ENCODE data around the gene RNF213. TPM values are rescaled to one million over a fixed set of nuclear protein-coding genes. Genes with fewer than 3 reads are reported as not detected.

The RNF213 gene
- total RNA-seq, 1 experiment from 2014 or later = 61.4 TPM

DNA sequence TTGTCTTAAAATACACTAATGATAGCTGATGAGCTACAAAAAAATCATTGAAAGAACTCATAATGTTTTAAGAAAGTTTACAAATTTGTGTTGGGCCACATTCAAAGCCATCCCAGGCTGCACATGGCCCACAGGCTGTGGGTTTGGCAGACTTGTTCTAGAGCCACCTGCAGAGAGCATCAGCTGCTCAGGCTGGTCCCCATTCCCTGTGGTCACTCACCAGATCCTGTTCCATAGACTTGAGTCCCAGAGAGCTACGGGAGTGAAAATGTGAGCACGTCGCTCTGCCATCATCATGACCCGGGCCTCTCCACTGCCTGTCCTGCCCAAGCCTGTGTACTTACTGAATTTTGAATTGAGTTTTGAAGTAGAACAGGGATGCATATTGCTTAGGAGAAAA, 33.5 kb upstream of the RNF213 start:
- no TSS peak for BruUV-seq (replicated peaks)
- Mint-ChIP-seq H3K27me3 (ENCODE audit: insufficient read depth, unreplicated experiment) (no peaks in the 10 kb centered on the region), H3K9me3 (ENCODE audit: unreplicated experiment) (peaks cover 3% of the 10 kb centered on the region), H3K27ac (ENCODE audit: unreplicated experiment) (no peak overlapping the region), H3K4me3 (ENCODE audit: unreplicated experiment) (no peak overlapping the region), H3K36me3 (ENCODE audit: insufficient read depth, unreplicated experiment) (peaks cover 21% of the 10 kb centered on the region), H3K4me1 (ENCODE audit: low read depth, unreplicated experiment) (peaks cover 8% of the 10 kb centered on the region)
- intact Hi-C loops (cut with micrococcal nuclease; ENCODE audit: unreplicated experiment) = no loop called here
- Histone ChIP-seq H3K36me3 (ENCODE audit: control insufficient read depth, insufficient read depth, low read length) (no peaks in the 10 kb centered on the region), H3K27me3 (replicated peaks; ENCODE audit: control insufficient read depth, insufficient read depth, low read length) (no peaks in the 10 kb centered on the region), H3K4me3 (ENCODE audit: low read depth, low read length) (no peak overlapping the region), H3K9me3 (peaks cover 10% of the 10 kb centered on the region), H3K4me1 (no peaks in the 10 kb centered on the region; the same call in 1 of the 2 replicates)
- ChIA-PET CTCF (no interaction called here), POLR2A (no interaction called here)
- DNase-seq = no peak
- no peak for TF ChIP-seq CTCF (IDR thresholded peaks at IDR 0.05; ENCODE audit: insufficient read depth in 1 of 2, low read depth in 1 of 2, low read length in 1 of 2, severe bottlenecking in 1 of 2, unreplicated experiment in 1 of 2)

- Mint-ChIP-seq H3K4me3 (ENCODE audit: unreplicated experiment) (no peak overlapping the region), H3K9me3 (ENCODE audit: unreplicated experiment) (peaks cover 8% of the 10 kb centered on the region), H3K27ac (ENCODE audit: unreplicated experiment) (no peak overlapping the region), H3K36me3 (ENCODE audit: insufficient read depth, unreplicated experiment) (peaks cover 26% of the 10 kb centered on the region), H3K4me1 (ENCODE audit: low read depth, unreplicated experiment) (peaks cover 8% of the 10 kb centered on the region), H3K27me3 (ENCODE audit: insufficient read depth, unreplicated experiment) (no peaks in the 10 kb centered on the region)
- Histone ChIP-seq H3K9me3 (peaks cover 15% of the 10 kb centered on the region), H3K4me1 (no peaks in the 10 kb centered on the region; the same call in 1 of the 2 replicates), H3K27me3 (replicated peaks; ENCODE audit: control insufficient read depth, insufficient read depth, low read length) (no peaks in the 10 kb centered on the region), H3K4me3 (ENCODE audit: low read depth, low read length) (no peak overlapping the region), H3K36me3 (ENCODE audit: control insufficient read depth, insufficient read depth, low read length) (no peaks in the 10 kb centered on the region)
- no TSS peak for BruUV-seq (replicated peaks)
- no peak for DNase-seq
- ChIA-PET POLR2A (no interaction called here), CTCF (no interaction called here)
- intact Hi-C loops (cut with micrococcal nuclease; ENCODE audit: unreplicated experiment) = no loop called here
- no peak for TF ChIP-seq CTCF (IDR thresholded peaks at IDR 0.05; ENCODE audit: insufficient read depth in 1 of 2, low read depth in 1 of 2, low read length in 1 of 2, severe bottlenecking in 1 of 2, unreplicated experiment in 1 of 2)
Observed at GRCh38 chr17:80227666-80228065, 33.0 kb upstream of the RNF213 start.

DNA sequence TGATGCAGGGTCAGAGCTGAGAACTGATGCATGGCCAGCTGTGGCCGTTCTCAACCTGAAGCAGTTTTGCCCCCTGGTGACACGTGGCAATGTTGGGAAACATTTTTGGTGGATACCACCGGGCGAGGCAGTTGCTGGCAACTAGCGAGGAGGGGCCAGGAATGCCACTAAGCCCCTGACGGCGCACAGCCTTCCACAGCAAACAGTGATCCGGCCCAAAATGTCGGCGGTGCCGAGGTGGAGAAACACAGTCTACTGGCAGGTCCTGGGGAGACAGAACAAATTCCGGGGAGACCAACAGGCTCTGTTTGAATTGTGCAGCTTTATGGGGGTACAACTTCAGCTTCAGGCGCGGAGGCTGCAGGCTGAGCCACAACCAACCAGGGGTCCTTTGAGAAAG, 32.2 kb upstream of the RNF213 start:
- Mint-ChIP-seq H3K27me3 (ENCODE audit: insufficient read depth, unreplicated experiment) (no peaks in the 10 kb centered on the region), H3K36me3 (ENCODE audit: insufficient read depth, unreplicated experiment) (peaks cover 32% of the 10 kb centered on the region), H3K4me3 (ENCODE audit: unreplicated experiment) (no peak overlapping the region), H3K27ac (ENCODE audit: unreplicated experiment) (no peak overlapping the region), H3K9me3 (ENCODE audit: unreplicated experiment) (peaks cover 13% of the 10 kb centered on the region), H3K4me1 (ENCODE audit: low read depth, unreplicated experiment) (peaks cover 8% of the 10 kb centered on the region)
- Histone ChIP-seq H3K4me3 (ENCODE audit: low read depth, low read length) (no peak overlapping the region), H3K36me3 (ENCODE audit: control insufficient read depth, insufficient read depth, low read length) (no peaks in the 10 kb centered on the region), H3K27me3 (replicated peaks; ENCODE audit: control insufficient read depth, insufficient read depth, low read length) (no peaks in the 10 kb centered on the region), H3K9me3 (peaks cover 21% of the 10 kb centered on the region), H3K4me1 (no peaks in the 10 kb centered on the region; the same call in 1 of the 2 replicates)
- POLR2A ChIA-PET = no interaction called here
- no TSS peak for BruUV-seq (replicated peaks)
- intact Hi-C loops (cut with micrococcal nuclease; ENCODE audit: unreplicated experiment) = no loop called here
- CTCF ChIA-PET = no interaction called here
- no peak for DNase-seq
- no peak for TF ChIP-seq CTCF (IDR thresholded peaks at IDR 0.05; ENCODE audit: insufficient read depth in 1 of 2, low read depth in 1 of 2, low read length in 1 of 2, severe bottlenecking in 1 of 2, unreplicated experiment in 1 of 2)

Data from Caco-2 (cell line).